Measurements from ENCODE around the gene GLYAT.

DNA sequence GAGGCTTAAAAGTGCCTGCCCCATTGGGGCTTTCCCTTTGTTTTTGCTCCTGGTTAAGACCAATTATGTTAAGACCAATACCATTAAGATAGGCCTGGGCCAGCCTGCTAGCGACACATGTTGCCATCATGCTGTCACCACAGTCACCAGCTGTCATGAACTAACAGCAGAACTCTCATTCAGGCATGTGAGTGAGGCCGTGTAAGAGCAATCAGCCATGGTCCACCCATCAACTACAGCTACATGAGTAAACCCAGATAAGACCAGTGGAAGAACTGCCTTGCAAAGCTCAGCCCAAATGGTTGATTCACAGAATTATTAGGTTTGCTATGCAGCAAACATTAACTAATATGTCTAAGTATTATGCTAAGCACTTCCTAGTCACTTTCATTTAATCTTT, 19.9 kb downstream of the GLYAT start:
- TF ChIP-seq, protein P1, sequence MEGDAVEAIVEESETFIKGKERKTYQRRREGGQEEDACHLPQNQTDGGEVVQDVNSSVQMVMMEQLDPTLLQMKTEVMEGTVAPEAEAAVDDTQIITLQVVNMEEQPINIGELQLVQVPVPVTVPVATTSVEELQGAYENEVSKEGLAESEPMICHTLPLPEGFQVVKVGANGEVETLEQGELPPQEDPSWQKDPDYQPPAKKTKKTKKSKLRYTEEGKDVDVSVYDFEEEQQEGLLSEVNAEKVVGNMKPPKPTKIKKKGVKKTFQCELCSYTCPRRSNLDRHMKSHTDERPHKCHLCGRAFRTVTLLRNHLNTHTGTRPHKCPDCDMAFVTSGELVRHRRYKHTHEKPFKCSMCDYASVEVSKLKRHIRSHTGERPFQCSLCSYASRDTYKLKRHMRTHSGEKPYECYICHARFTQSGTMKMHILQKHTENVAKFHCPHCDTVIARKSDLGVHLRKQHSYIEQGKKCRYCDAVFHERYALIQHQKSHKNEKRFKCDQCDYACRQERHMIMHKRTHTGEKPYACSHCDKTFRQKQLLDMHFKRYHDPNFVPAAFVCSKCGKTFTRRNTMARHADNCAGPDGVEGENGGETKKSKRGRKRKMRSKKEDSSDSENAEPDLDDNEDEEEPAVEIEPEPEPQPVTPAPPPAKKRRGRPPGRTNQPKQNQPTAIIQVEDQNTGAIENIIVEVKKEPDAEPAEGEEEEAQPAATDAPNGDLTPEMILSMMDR (IDR thresholded peaks at IDR 0.05; ENCODE audit: poor library complexity, severe bottlenecking): no peak
- no peak for TF ChIP-seq EZH2 (IDR thresholded peaks at IDR 0.05; ENCODE audit: borderline replicate concordance, insufficient read depth, low read length, poor library complexity, severe bottlenecking)
- TF ChIP-seq SMC3 (conservative IDR thresholded peaks at IDR 0.05; ENCODE audit: poor library complexity): no peak
- TF ChIP-seq MXI1 (conservative IDR thresholded peaks at IDR 0.05; ENCODE audit: poor library complexity, severe bottlenecking): no peak
- TF ChIP-seq POLR2AphosphoS5 (IDR thresholded peaks at IDR 0.05): no peak
- no peak for TF ChIP-seq EP300 (conservative IDR thresholded peaks at IDR 0.05; ENCODE audit: poor library complexity, severe bottlenecking)
- TF ChIP-seq RAD21 (conservative IDR thresholded peaks at IDR 0.05): no peak
- TF ChIP-seq TAF1 (IDR thresholded peaks at IDR 0.05; ENCODE audit: low read depth): no peak
- TF ChIP-seq, protein P2, sequence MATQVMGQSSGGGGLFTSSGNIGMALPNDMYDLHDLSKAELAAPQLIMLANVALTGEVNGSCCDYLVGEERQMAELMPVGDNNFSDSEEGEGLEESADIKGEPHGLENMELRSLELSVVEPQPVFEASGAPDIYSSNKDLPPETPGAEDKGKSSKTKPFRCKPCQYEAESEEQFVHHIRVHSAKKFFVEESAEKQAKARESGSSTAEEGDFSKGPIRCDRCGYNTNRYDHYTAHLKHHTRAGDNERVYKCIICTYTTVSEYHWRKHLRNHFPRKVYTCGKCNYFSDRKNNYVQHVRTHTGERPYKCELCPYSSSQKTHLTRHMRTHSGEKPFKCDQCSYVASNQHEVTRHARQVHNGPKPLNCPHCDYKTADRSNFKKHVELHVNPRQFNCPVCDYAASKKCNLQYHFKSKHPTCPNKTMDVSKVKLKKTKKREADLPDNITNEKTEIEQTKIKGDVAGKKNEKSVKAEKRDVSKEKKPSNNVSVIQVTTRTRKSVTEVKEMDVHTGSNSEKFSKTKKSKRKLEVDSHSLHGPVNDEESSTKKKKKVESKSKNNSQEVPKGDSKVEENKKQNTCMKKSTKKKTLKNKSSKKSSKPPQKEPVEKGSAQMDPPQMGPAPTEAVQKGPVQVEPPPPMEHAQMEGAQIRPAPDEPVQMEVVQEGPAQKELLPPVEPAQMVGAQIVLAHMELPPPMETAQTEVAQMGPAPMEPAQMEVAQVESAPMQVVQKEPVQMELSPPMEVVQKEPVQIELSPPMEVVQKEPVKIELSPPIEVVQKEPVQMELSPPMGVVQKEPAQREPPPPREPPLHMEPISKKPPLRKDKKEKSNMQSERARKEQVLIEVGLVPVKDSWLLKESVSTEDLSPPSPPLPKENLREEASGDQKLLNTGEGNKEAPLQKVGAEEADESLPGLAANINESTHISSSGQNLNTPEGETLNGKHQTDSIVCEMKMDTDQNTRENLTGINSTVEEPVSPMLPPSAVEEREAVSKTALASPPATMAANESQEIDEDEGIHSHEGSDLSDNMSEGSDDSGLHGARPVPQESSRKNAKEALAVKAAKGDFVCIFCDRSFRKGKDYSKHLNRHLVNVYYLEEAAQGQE (IDR thresholded peaks at IDR 0.05; ENCODE audit: borderline replicate concordance): no peak
